EL (cell line): Measurements from ENCODE around the gene REG1B.

ENCODE experiments used
- DNase-seq: peaks from one replicate; pipeline ENCODE4 v3.0.0-alpha.2; 2016

REG1B gene

GRCh38 chr2:79087785-79088364, at the start of gene REG1B:
Gene REG1B, minus strand, starts transcription at chr2:79087993. Its CDS starts 381 bp downstream, at chr2:79087612.
- no peak for DNase-seq

GRCh38 chr2:79131687-79132086, 43.9 kb upstream of the REG1B start:
- no peak for DNase-seq

GRCh38 chr2:79129804-79130203, 42.0 kb upstream of the REG1B start:
- DNase-seq, result no peak

- no peak for DNase-seq
Observed at GRCh38 chr2:79129260-79129659, 41.5 kb upstream of the REG1B start.

GRCh38 chr2:79128406-79128805, 40.6 kb upstream of the REG1B start:
- no peak for DNase-seq

GRCh38 chr2:79125721-79125985, 37.9 kb upstream of the REG1B start:
- no peak for DNase-seq

- no peak for DNase-seq
Observed at GRCh38 chr2:79124907-79125720, 37.3 kb upstream of the REG1B start.

- no peak for DNase-seq
Observed at GRCh38 chr2:79122676-79123075, 34.9 kb upstream of the REG1B start.

GRCh38 chr2:79120194-79120713, 32.5 kb upstream of the REG1B start, which contains the start of gene REG1A:
Gene REG1A, plus strand, starts transcription at chr2:79120488. Its CDS starts 374 bp downstream, at chr2:79120862.
- no peak for DNase-seq

- DNase-seq, result no peak
Observed at GRCh38 chr2:79116997-79117928, 29.5 kb upstream of the REG1B start.

- DNase-seq, result no peak
Observed at GRCh38 chr2:79114797-79115494, 27.2 kb upstream of the REG1B start.

- no peak for DNase-seq
Observed at GRCh38 chr2:79112269-79112668, 24.5 kb upstream of the REG1B start.

GRCh38 chr2:79105259-79105658, 17.5 kb upstream of the REG1B start:
- no peak for DNase-seq

- DNase-seq, result no peak
Observed at GRCh38 chr2:79103214-79103613, 15.4 kb upstream of the REG1B start.

GRCh38 chr2:79101024-79101423, 13.2 kb upstream of the REG1B start:
- DNase-seq, result no peak

GRCh38 chr2:79100285-79100684, 12.5 kb upstream of the REG1B start:
- DNase-seq, result no peak

GRCh38 chr2:79099140-79099686, 11.4 kb upstream of the REG1B start:
- no peak for DNase-seq

GRCh38 chr2:79097843-79098242, 10.1 kb upstream of the REG1B start:
- no peak for DNase-seq

GRCh38 chr2:79090693-79091092, 2.9 kb upstream of the REG1B start:
- no peak for DNase-seq

- DNase-seq, result no peak
Observed at GRCh38 chr2:79086255-79086654, 1.5 kb downstream of the REG1B start.

GRCh38 chr2:79085382-79085781, 2.4 kb downstream of the REG1B start:
- no peak for DNase-seq

GRCh38 chr2:79084495-79085135, 3.2 kb downstream of the REG1B start:
- DNase-seq, result no peak
